K562 (cell line): ENCODE data around the gene SLC1A7. TPM values are rescaled to one million over a fixed set of nuclear protein-coding genes. Genes with fewer than 3 reads are reported as not detected.

Source experiments
- ATAC-seq: fragments of 200-7000 bp; cut with Tn5 transposase; 3 replicates; pipeline ENCODE4 v1.9.1; 2020; ENCODE audit warnings: moderate library complexity
- BruUV-seq: library from RNA; stranded (reverse); fragments of 400-500 nt; replicated peaks from 2 replicates; lab custom pipeline; 2021; lab: Mats Ljungman, UMichigan
- CTCF ChIA-PET: fragments of 300-600 bp; formaldehyde crosslinking; extraction: SDS; loops from one replicate; lab custom pipeline; 2021; ENCODE audit warnings: low intra/inter-chr PET ratio; lab: Yijun Ruan, JAX
- POLR2A ChIA-PET: fragments of 300-600, 350-650 bp; sonication (Branson Sonifier 250); formaldehyde crosslinking; extraction: SDS; loops from one replicate; lab custom pipeline; 2021; ENCODE audit warnings: antibody characterized with exemption, inconsistent platforms; lab: Yijun Ruan, JAX
- DNase-seq, 4 experiments: peaks; one replicate each; pipeline versions ENCODE4 v3.0.0 to v3.0.0-alpha.2; 2011 to 2018; ENCODE audit warnings: low spot score in 3 of 4, mixed read lengths in 3 of 4; ENCODE audit errors: extremely low read depth in 1 of 4
- FAIRE-seq: peaks from 2 replicates; lab custom pipeline; 2011; peaks lifted over from hg19 to GRCh38; lab: Jason Lieb, UNC
- H2AFZ ChIP-seq: 2 replicates; pipeline ENCODE4 v1.6.0; 2011; ENCODE audit warnings: low read depth, low read length, control low read depth, inconsistent platforms
- H3K27ac ChIP-seq: fragments of 200-600 bp; 3 replicates; pipeline ENCODE4 v1.8.0; 2011; ENCODE audit warnings: low read depth, mild to moderate bottlenecking, control low read depth, inconsistent platforms, low read length, moderate library complexity, mixed read lengths; ENCODE audit errors: extremely low read depth
- H3K27me3 ChIP-seq, 2 experiments: fragments of 300-600 bp in 1 of 2; 2 replicates in 1 of 2; 3 replicates in 1 of 2; pipeline versions ENCODE4 v1.6.0 to v1.8.0; 2011; ENCODE audit warnings: inconsistent platforms in 2 of 2, low read length in 2 of 2, mild to moderate bottlenecking in 1 of 2, mixed read lengths in 1 of 2, moderate library complexity in 1 of 2; ENCODE audit not compliant: control insufficient read depth in 2 of 2, insufficient read depth in 2 of 2
- H3K36me3 ChIP-seq: fragments of 300-600 bp; 3 replicates; pipeline ENCODE4 v1.8.0; 2011; ENCODE audit warnings: mild to moderate bottlenecking, low read length, inconsistent platforms; ENCODE audit not compliant: control insufficient read depth, insufficient read depth
- H3K4me1 ChIP-seq, 2 experiments: fragments of 200-600 bp in 1 of 2; replicated peaks in 1 of 2; 2 replicates in 1 of 2; 3 replicates in 1 of 2; pipeline versions ENCODE4 v1.5.1 to v1.8.0; 2011; ENCODE audit warnings: inconsistent platforms in 2 of 2, low read length in 2 of 2, mild to moderate bottlenecking in 1 of 2, mixed read lengths in 1 of 2, moderate library complexity in 1 of 2; ENCODE audit not compliant: control insufficient read depth in 2 of 2, insufficient read depth in 2 of 2
- H3K4me2 ChIP-seq: 2 replicates; pipeline ENCODE4 v1.6.1; 2011; ENCODE audit warnings: low read length, control low read depth, inconsistent platforms, mixed read lengths; ENCODE audit not compliant: insufficient read depth
- H3K4me3 ChIP-seq: fragments of 200-600 bp; sonication (generic), shearing (Covaris generic); 2 replicates; pipeline ENCODE4 v1.5.1; 2016; ENCODE audit warnings: control low read depth, inconsistent platforms
- H3K79me2 ChIP-seq: fragments of 200-600 bp; 3 replicates; pipeline ENCODE4 v1.8.0; 2011; ENCODE audit warnings: low read length, inconsistent platforms; ENCODE audit not compliant: control insufficient read depth, insufficient read depth
- H3K9ac ChIP-seq, 2 experiments: 2 replicates each; pipeline versions ENCODE4 v1.6.0 to v1.6.1; 2011; ENCODE audit warnings: low read depth in 2 of 2, low read length in 2 of 2, control low read depth in 1 of 2, inconsistent platforms in 1 of 2, mild to moderate bottlenecking in 1 of 2, mixed read lengths in 1 of 2; ENCODE audit not compliant: insufficient read depth in 1 of 2
- H3K9me1 ChIP-seq: one replicate; pipeline ENCODE4 v1.6.0; 2011; ENCODE audit warnings: inconsistent platforms, mild to moderate bottlenecking, low read length, moderate library complexity; ENCODE audit not compliant: control insufficient read depth, insufficient read depth
- H3K9me3 ChIP-seq: replicated peaks from 2 replicates; pipeline ENCODE4 v1.5.1; 2011; ENCODE audit warnings: low read depth, low read length, inconsistent platforms; ENCODE audit not compliant: control insufficient read depth, insufficient read depth
- H4K20me1 ChIP-seq: replicated peaks from 2 replicates; pipeline ENCODE4 v1.6.1; 2011; ENCODE audit warnings: low read length, inconsistent platforms, mixed read lengths; ENCODE audit not compliant: control insufficient read depth, insufficient read depth
- BACH1 ChIP-seq: fragments of 200-800 bp; sonication (Bioruptor generic); IDR thresholded peaks from 2 replicates; pipeline ENCODE4 v1.6.1; 2016; ENCODE audit warnings: missing genetic modification characterization, missing compliant biosample characterization
- TAF9B ChIP-seq: fragments of 450-650 bp; IDR thresholded peaks from 2 replicates; pipeline ENCODE4 v1.6.1; 2018; ENCODE audit warnings: mild to moderate bottlenecking; ENCODE audit not compliant: partially characterized antibody
- WGBS: fragments of 100-300 bp; shearing (Covaris generic); methylation state at CpG from one replicate; pipeline ENCODE4 v1.1.6; 2016; ENCODE audit warnings: low coverage, mixed read lengths; ENCODE audit not compliant: insufficient coverage; ENCODE audit errors: missing lambda C conversion rate; 5-methylcytosine and 5-hydroxymethylcytosine counted together
- in situ Hi-C: fragments of 300-500 bp; cut with MboI; formaldehyde crosslinking; loops from 4 replicates; pipeline ENCODE4 v1.15.0; 2018; ENCODE audit warnings: inconsistent platforms, mixed read lengths
- intact Hi-C: fragments of 100-400 bp; cut with micrococcal nuclease; formaldehyde crosslinking; loops from 2 replicates; pipeline ENCODE4 v1.14.2; 2022
- polyA plus RNA-seq, 8 experiments: library from polyadenylated mRNA; depleted of rRNA in 4 of 8; stranded (reverse) in 5 of 8; unstranded in 3 of 8; fragments of >200 nt; fragmentation: Nextera tagmentation in 2 of 8; fragmentation: Illumina TruSeq in 1 of 8; extraction: Ambion mirVana in 2 of 8; extraction: Trizol in 1 of 8; gene quantifications; 2 replicates each; pipeline versions ENCODE4 v1.2.1 to v1.2.3, GENCODE V29; 2011 to 2014; ENCODE audit warnings: inconsistent platforms in 1 of 8, missing spikeins in 1 of 8
- total RNA-seq, 7 experiments: library from RNA; depleted of rRNA in 6 of 7; stranded (reverse); fragments of >200 nt in 6 of 7; fragmentation: Illumina TruSeq in 2 of 7; extraction: Trizol in 2 of 7; gene quantifications; 2 replicates each; pipeline versions ENCODE4 v1.2.1 to v1.2.3, GENCODE V29; 2011 to 2021; ENCODE audit warnings: low replicate concordance in 1 of 7
- TF ChIP-seq, protein P1 (sequence below): fragments of 450-650 bp; formaldehyde crosslinking; IDR thresholded peaks from 2 replicates; pipeline ENCODE4 v1.4.0; 2020; ENCODE audit warnings: mild to moderate bottlenecking, mixed read lengths
- TF ChIP-seq, protein P2 (sequence below): fragments of 250-450 bp; sonication (Bioruptor Pico); IDR thresholded peaks from 2 replicates; pipeline ENCODE4 v1.9.0; 2021; ENCODE audit warnings: mild to moderate bottlenecking

Gene SLC1A7
- total and polyA plus RNA-seq, 9 of the 15 experiments (the other 6 are each of a cell fraction or from before 2014, with no cell fraction given) = 0.07 TPM; not detected in 8

DNA sequence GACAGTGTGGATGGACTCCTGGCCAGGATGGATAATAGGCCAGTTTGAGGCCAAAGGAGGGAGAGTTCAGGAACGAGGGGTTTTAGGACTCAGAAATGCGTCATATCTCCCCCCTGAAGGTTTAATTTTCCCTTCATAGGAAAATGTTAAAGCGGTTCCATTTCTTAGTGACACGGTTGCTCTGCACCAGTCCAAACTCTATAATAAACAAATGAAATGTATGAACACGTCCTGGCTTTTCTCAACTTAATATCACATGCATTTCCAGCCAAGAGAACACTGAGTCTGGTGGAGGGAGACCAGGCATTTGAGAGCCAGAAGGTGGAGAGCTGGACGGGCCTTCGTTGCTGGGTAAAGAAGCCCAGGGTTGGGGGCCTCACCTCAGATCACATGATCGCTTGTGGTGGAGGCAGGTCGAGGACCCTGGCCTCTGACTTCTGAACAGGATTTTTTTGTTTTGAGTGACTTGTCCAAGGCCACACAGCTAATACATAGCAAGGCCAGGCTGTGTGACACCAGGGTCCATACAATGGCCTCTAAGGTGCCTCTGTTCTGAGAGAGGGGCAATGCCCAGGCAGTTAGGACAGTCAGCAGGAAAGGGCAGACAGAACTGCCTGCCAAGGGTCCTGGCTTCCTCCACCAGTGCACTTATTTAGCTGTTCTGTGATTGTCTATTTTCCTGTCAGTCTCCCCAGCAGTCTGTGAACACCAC is 11.4 kb downstream of the SLC1A7 start:
- no TSS peak for BruUV-seq
- WGBS = 7% methylated on average over 9 of the region's 9 CpGs
- intact Hi-C loops (no loop called here), in situ Hi-C loops (no loop called here)
- POLR2A ChIA-PET = interaction anchor here (0.6 to 1.7 kb wide), 3 partner anchors 9 to 117 kb away, joined by 3 to 5 read pairs (median 3); no protein-coding TSS in a partner anchor
- CTCF ChIA-PET = no interaction called here
- Histone ChIP-seq H3K4me2 (no peak overlapping the region), H3K9me1 (no peaks in the 10 kb centered on the region), H3K4me1 (peaks cover 0 to 9% of the 10 kb centered on the region in 2 experiments; a peak in 4 of 5 replicates), H3K9ac (no peak overlapping the region), H3K36me3 (no peaks in the 10 kb centered on the region), H3K9me3 (no peaks in the 10 kb centered on the region), H4K20me1 (no peaks in the 10 kb centered on the region), H3K27me3 (peaks cover 12 to 38% of the 10 kb centered on the region in 2 experiments; a peak in 4 of 5 replicates), H3K4me3 (no peak overlapping the region), H3K79me2 (no peaks in the 10 kb centered on the region), H2AFZ (no peak overlapping the region), H3K27ac (no peak overlapping the region)
- TF ChIP-seq, protein P1, sequence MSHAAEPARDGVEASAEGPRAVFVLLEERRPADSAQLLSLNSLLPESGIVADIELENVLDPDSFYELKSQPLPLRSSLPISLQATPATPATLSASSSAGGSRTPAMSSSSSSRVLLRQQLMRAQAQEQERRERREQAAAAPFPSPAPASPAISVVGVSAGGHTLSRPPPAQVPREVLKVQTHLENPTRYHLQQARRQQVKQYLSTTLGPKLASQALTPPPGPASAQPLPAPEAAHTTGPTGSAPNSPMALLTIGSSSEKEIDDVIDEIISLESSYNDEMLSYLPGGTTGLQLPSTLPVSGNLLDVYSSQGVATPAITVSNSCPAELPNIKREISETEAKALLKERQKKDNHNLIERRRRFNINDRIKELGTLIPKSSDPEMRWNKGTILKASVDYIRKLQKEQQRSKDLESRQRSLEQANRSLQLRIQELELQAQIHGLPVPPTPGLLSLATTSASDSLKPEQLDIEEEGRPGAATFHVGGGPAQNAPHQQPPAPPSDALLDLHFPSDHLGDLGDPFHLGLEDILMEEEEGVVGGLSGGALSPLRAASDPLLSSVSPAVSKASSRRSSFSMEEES (CRISPR knock-in tag) = peak; percentile 29; the same call in 1 of the 2 replicates
- no peak for TF ChIP-seq BACH1 (tag)
- ATAC-seq (no peak), FAIRE-seq (no peak), DNase-seq (no peak)

DNA sequence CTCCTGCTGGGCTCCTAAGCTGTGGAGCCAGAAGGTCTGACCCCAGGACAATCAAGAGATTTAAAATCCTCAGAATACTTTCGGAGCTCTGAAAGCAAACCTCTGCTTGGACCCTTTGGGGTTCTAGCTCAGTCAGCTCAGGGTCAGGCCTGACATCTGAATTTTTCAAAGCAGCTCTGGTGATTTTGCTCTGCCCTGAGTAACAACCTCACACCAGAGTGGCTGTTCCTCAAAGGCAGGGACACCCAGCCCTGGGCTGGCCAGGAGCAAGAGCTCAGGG is 11.9 kb downstream of the SLC1A7 start:
- Histone ChIP-seq H3K9ac (no peak overlapping the region), H3K4me1 (peaks cover 0 to 5% of the 10 kb centered on the region in 2 experiments; a peak in 4 of 5 replicates), H4K20me1 (no peaks in the 10 kb centered on the region), H3K79me2 (no peaks in the 10 kb centered on the region), H3K36me3 (no peaks in the 10 kb centered on the region), H3K9me1 (no peaks in the 10 kb centered on the region), H2AFZ (no peak overlapping the region), H3K4me3 (no peak overlapping the region), H3K27ac (no peak overlapping the region), H3K9me3 (no peaks in the 10 kb centered on the region), H3K27me3 (peaks cover 17 to 42% of the 10 kb centered on the region in 2 experiments; a peak in 4 of 5 replicates), H3K4me2 (no peak overlapping the region)
- no peak for FAIRE-seq
- in situ Hi-C loops (no loop called here), intact Hi-C loops (no loop called here)
- no TSS peak for BruUV-seq
- ChIA-PET POLR2A (interaction anchor here (0.6 to 1.7 kb wide), 3 partner anchors 8 to 118 kb away, joined by 3 to 5 read pairs (median 3); no protein-coding TSS in a partner anchor), CTCF (no interaction called here)
- no peak for ATAC-seq
- DNase-seq = no peak
- WGBS = 15% methylated on average over 1 of the region's 1 CpG
- no peak for TF ChIP-seq TAF9B
- TF ChIP-seq, protein P2, sequence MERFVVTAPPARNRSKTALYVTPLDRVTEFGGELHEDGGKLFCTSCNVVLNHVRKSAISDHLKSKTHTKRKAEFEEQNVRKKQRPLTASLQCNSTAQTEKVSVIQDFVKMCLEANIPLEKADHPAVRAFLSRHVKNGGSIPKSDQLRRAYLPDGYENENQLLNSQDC (CRISPR knock-in tag) = no peak
